ENCODE measurements around the gene SHISAL1. TPM values are rescaled to one million over a fixed set of nuclear protein-coding genes. Genes with fewer than 3 reads are reported as not detected.

SHISAL1 gene
- total and polyA plus RNA-seq, 10 of the 15 experiments (the other 5 are each of a cell fraction or from before 2014, with no cell fraction given), result not detected

- WGBS (ENCODE audit: insufficient coverage, insufficient replicate concordance, low lambda C conversion rate, missing lambda C conversion rate), result 48% methylated on average over 26 of the region's 26 CpGs
These were observed 30.7 kb downstream of the SHISAL1 start for GRCh38 chr22:44281768-44282637.

More at GRCh38 chr22:44281768-44282637, 30.7 kb downstream of the SHISAL1 start:
- no peak for DNase-seq (ENCODE audit: low read depth, low spot score)
- Histone ChIP-seq H3K4me2 (ENCODE audit: control insufficient read depth, insufficient read depth) (no peak overlapping the region), H3K9me3 (replicated peaks; ENCODE audit: control insufficient read depth, insufficient read depth, low read length) (no peaks in the 10 kb centered on the region), H3K27me3 (replicated peaks in 1 of 2; ENCODE audit: control insufficient read depth in 2 of 2, insufficient read depth in 2 of 2, low read length in 1 of 2) (no peaks in the 10 kb centered on the region; a peak in 3 of 4 replicates), H4K20me1 (ENCODE audit: control insufficient read depth, insufficient read depth) (no peaks in the 10 kb centered on the region; the same call in 1 of the 2 replicates), H3K9ac (ENCODE audit: control insufficient read depth, insufficient read depth, low read length) (no peak overlapping the region), H3K4me1 (ENCODE audit: control insufficient read depth, insufficient read depth, low read length) (no peaks in the 10 kb centered on the region), H2AFZ (ENCODE audit: control insufficient read depth, low read depth, low read length) (no peak overlapping the region), H3K36me3 (ENCODE audit: control insufficient read depth in 2 of 2, insufficient read depth in 2 of 2, low read length in 1 of 2) (no peaks in the 10 kb centered on the region), H3K4me3 (no peak overlapping the region), H3K79me2 (ENCODE audit: control insufficient read depth, insufficient read depth, low read length) (no peaks in the 10 kb centered on the region), H3K27ac (ENCODE audit: control insufficient read depth, insufficient read depth) (no peak overlapping the region)
- FAIRE-seq, result no peak
- ChIA-PET CTCF (no interaction called here), POLR2A (no interaction called here), SMC1A (ENCODE audit: uncharacterized antibody, unreplicated experiment) (no interaction called here), RAD21 (ENCODE audit: unreplicated experiment) (no interaction called here)
- TF ChIP-seq FOS (IDR thresholded peaks at IDR 0.05; ENCODE audit: borderline replicate concordance, extremely low read depth, insufficient read length) (no peak), IRF5 (IDR thresholded peaks at IDR 0.05; ENCODE audit: borderline replicate concordance) (no peak), PBX3 (IDR thresholded peaks at IDR 0.05; ENCODE audit: insufficient replicate concordance, low read depth, low read length) (no peak), LARP7 (IDR thresholded peaks at IDR 0.05) (no peak), NBN (IDR thresholded peaks at IDR 0.05) (no peak), CHD4 (IDR thresholded peaks at IDR 0.05) (no peak), ZBED1 (IDR thresholded peaks at IDR 0.05; ENCODE audit: borderline replicate concordance) (no peak)
- ATAC-seq, result no peak
- no TSS peak for BruUV-seq (replicated peaks)
- intact Hi-C loops (cut with micrococcal nuclease; ENCODE audit: unreplicated experiment), result no loop called here
- in situ Hi-C loops (cut with MboI), result no loop called here

Measured in GM12878 (cell line).